ENCODE results near the gene FSD2. TPM values are rescaled to one million over a fixed set of nuclear protein-coding genes. Genes with fewer than 3 reads are reported as not detected.
A peak's percentile ranks its signal among the peaks of the same experiment; 100 is the strongest.

Gene FSD2
- total RNA-seq, 1 donor from 2014 or later = 0.09 TPM

GRCh38 chr15:82751308-82751707 lies 54.6 kb downstream of the FSD2 start:
- Histone ChIP-seq H3K9ac (ENCODE audit: low read length) (peak overlapping the region; percentile 95), H2AFZ (ENCODE audit: low read depth, low read length) (no peak overlapping the region), H3K79me2 (ENCODE audit: insufficient read depth, low read length) (peaks cover 59% of the 10 kb centered on the region), H3K27ac (ENCODE audit: low read depth, low read length) (peak overlapping the region; percentile 93), H3K4me1 (ENCODE audit: insufficient read depth, low read length) (peaks cover 8% of the 10 kb centered on the region), H3K27me3 (ENCODE audit: insufficient read depth, low read length) (no peaks in the 10 kb centered on the region), H3K36me3 (ENCODE audit: insufficient read depth, low read length) (peaks cover 18% of the 10 kb centered on the region), H4K20me1 (ENCODE audit: insufficient read depth, low read length) (peaks cover 46% of the 10 kb centered on the region), H3K4me3 (ENCODE audit: insufficient read depth, low read depth, low read length) (peak overlapping the region; percentile 93), H3K4me2 (ENCODE audit: low read length) (peak overlapping the region; percentile 94), H3K9me3 (ENCODE audit: insufficient read depth, low read depth, low read length) (no peaks in the 10 kb centered on the region)
- Mint-ChIP-seq H3K4me1 (ENCODE audit: low read depth, unreplicated experiment) (peaks cover 14% of the 10 kb centered on the region), H3K27ac (ENCODE audit: unreplicated experiment) (peak overlapping the region; percentile 100), H3K27me3 (ENCODE audit: low read depth, unreplicated experiment) (no peaks in the 10 kb centered on the region), H3K36me3 (ENCODE audit: low read depth, unreplicated experiment) (peaks cover 3% of the 10 kb centered on the region), H3K9me3 (ENCODE audit: unreplicated experiment) (no peaks in the 10 kb centered on the region), H3K4me3 (ENCODE audit: unreplicated experiment) (peak overlapping the region; percentile 100)
- DNase-seq (ENCODE audit: low read depth) (no peak), FAIRE-seq (no peak)
- TF ChIP-seq CTCF (IDR thresholded peaks at IDR 0.05; ENCODE audit: insufficient read depth, low read depth, low read length) = no peak
- no peak for TF ChIP-seq EZH2 (IDR thresholded peaks at IDR 0.05; ENCODE audit: insufficient read depth, low read length)

GRCh38 chr15:82750831-82751180 lies 55.1 kb downstream of the FSD2 start:
- Histone ChIP-seq H2AFZ (ENCODE audit: low read depth, low read length) (peak overlapping the region; percentile 83), H3K9me3 (ENCODE audit: insufficient read depth, low read depth, low read length) (no peaks in the 10 kb centered on the region), H3K4me1 (ENCODE audit: insufficient read depth, low read length) (peaks cover 8% of the 10 kb centered on the region), H3K9ac (ENCODE audit: low read length) (peak overlapping the region; percentile 95), H3K79me2 (ENCODE audit: insufficient read depth, low read length) (peaks cover 54% of the 10 kb centered on the region), H4K20me1 (ENCODE audit: insufficient read depth, low read length) (peaks cover 41% of the 10 kb centered on the region), H3K36me3 (ENCODE audit: insufficient read depth, low read length) (peaks cover 13% of the 10 kb centered on the region), H3K27ac (ENCODE audit: low read depth, low read length) (peak overlapping the region; percentile 93), H3K4me2 (ENCODE audit: low read length) (peak overlapping the region; percentile 94), H3K4me3 (ENCODE audit: insufficient read depth, low read depth, low read length) (peak overlapping the region; percentile 93), H3K27me3 (ENCODE audit: insufficient read depth, low read length) (no peaks in the 10 kb centered on the region)
- H3K36me3 Mint-ChIP-seq (ENCODE audit: low read depth, unreplicated experiment) = peaks cover 3% of the 10 kb centered on the region
- TF ChIP-seq CTCF (IDR thresholded peaks at IDR 0.05; ENCODE audit: insufficient read depth, low read depth, low read length) = no peak
- no peak for TF ChIP-seq EZH2 (IDR thresholded peaks at IDR 0.05; ENCODE audit: insufficient read depth, low read length)
- H3K9me3 Mint-ChIP-seq (ENCODE audit: unreplicated experiment) = no peaks in the 10 kb centered on the region
- H3K27ac Mint-ChIP-seq (ENCODE audit: unreplicated experiment) = peak overlapping the region; percentile 100
- peaks cover 14% of the 10 kb centered on the region for H3K4me1 Mint-ChIP-seq (ENCODE audit: low read depth, unreplicated experiment)
- DNase-seq (ENCODE audit: low read depth) = no peak
- no peak for FAIRE-seq
- peak overlapping the region; percentile 100 for H3K4me3 Mint-ChIP-seq (ENCODE audit: unreplicated experiment)
- H3K27me3 Mint-ChIP-seq (ENCODE audit: low read depth, unreplicated experiment) = no peaks in the 10 kb centered on the region

GRCh38 chr15:82749951-82750830 lies 55.7 kb downstream of the FSD2 start:
- FAIRE-seq (peak; percentile 9), DNase-seq (ENCODE audit: low read depth) (peak; percentile 95)
- peak overlapping the region; percentile 100 for H3K27ac Mint-ChIP-seq (ENCODE audit: unreplicated experiment)
- H3K9me3 Mint-ChIP-seq (ENCODE audit: unreplicated experiment) = no peaks in the 10 kb centered on the region
- peak overlapping the region; percentile 95 for H3K9ac ChIP-seq (ENCODE audit: low read length)
- H3K4me3 Mint-ChIP-seq (ENCODE audit: unreplicated experiment) = peak overlapping the region; percentile 100
- peaks cover 8% of the 10 kb centered on the region for H3K36me3 ChIP-seq (ENCODE audit: insufficient read depth, low read length)
- H3K79me2 ChIP-seq (ENCODE audit: insufficient read depth, low read length) = peaks cover 48% of the 10 kb centered on the region
- H3K4me2 ChIP-seq (ENCODE audit: low read length) = peak overlapping the region; percentile 94
- peaks cover 14% of the 10 kb centered on the region for H3K4me1 Mint-ChIP-seq (ENCODE audit: low read depth, unreplicated experiment)
- peak overlapping the region; percentile 93 for H3K27ac ChIP-seq (ENCODE audit: low read depth, low read length)
- H3K36me3 Mint-ChIP-seq (ENCODE audit: low read depth, unreplicated experiment) = peaks cover 3% of the 10 kb centered on the region
- no peaks in the 10 kb centered on the region for H3K9me3 ChIP-seq (ENCODE audit: insufficient read depth, low read depth, low read length)
- peaks cover 37% of the 10 kb centered on the region for H4K20me1 ChIP-seq (ENCODE audit: insufficient read depth, low read length)
- peak overlapping the region; percentile 83 for H2AFZ ChIP-seq (ENCODE audit: low read depth, low read length)
- TF ChIP-seq EZH2 (IDR thresholded peaks at IDR 0.05; ENCODE audit: insufficient read depth, low read length) (no peak), CTCF (IDR thresholded peaks at IDR 0.05; ENCODE audit: insufficient read depth, low read depth, low read length) (peak; percentile 3)
- peak overlapping the region; percentile 93 for H3K4me3 ChIP-seq (ENCODE audit: insufficient read depth, low read depth, low read length)
- peaks cover 8% of the 10 kb centered on the region for H3K4me1 ChIP-seq (ENCODE audit: insufficient read depth, low read length)
- H3K27me3 Mint-ChIP-seq (ENCODE audit: low read depth, unreplicated experiment) = no peaks in the 10 kb centered on the region
- H3K27me3 ChIP-seq (ENCODE audit: insufficient read depth, low read length) = no peaks in the 10 kb centered on the region
